ENCODE results near the gene WFIKKN2. TPM values are rescaled to one million over a fixed set of nuclear protein-coding genes. Genes with fewer than 3 reads are reported as not detected.

Gene WFIKKN2
- total and polyA plus RNA-seq, 4 donors: 0.01 to 0.31 (median 0.13) TPM

DNA sequence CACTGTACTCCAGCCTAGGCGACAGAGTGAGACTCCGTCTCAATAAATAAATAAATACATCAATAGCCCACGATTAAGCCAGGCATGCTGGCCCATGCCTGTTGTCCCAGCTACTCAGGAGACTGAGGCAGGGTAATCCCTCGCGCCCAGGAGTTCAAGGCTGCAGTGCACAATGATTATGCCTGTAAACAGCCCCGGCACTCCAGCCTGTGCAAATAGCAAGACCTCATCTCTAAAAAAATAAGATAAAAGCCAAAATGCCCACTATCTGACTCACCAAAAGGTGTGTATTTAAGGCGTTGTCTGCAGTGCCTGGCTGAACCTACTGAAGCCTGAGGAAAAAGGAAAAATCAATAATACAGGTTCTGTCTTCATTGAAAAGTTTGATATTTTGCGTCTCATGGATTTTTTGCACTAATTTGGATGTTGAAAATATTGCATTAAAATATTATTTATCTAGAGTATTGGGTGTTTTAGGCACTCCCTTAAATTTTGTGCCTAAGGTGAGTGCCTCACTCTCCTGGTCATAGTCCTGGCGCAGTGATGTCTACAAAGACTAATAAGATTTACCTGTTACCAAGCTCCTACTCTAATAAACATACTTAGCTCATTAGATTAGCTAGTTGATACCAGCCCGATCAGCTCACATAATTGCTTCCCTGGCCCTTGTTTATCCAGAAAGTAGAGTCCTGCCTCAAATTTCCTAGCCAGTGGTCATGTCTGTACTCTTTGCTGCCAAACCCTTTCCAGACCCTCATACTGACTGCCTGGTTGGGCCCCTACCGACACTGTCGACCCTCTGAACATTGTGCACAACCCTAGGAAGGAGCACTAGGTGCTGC lies 55.5 kb downstream of the WFIKKN2 start:
- Histone ChIP-seq H3K4me3 (no peak overlapping the region), H3K9ac (ENCODE audit: insufficient read depth in 1 of 2, low read length in 2 of 2) (no peak overlapping the region), H3K27me3 (ENCODE audit: control insufficient read depth in 3 of 3, insufficient read depth in 3 of 3, low read length in 2 of 3) (no peaks in the 10 kb centered on the region), H3K27ac (ENCODE audit: low read depth in 1 of 2, low read length in 1 of 2) (no peak overlapping the region), H3K9me3 (ENCODE audit: control insufficient read depth in 4 of 4, insufficient read depth in 3 of 4, low read length in 3 of 4) (peaks cover 0 to 2% (median 0%) of the 10 kb centered on the region in 4 donors), H3K36me3 (ENCODE audit: control insufficient read depth in 4 of 4, insufficient read depth in 4 of 4, low read length in 4 of 4) (no peaks in the 10 kb centered on the region), H3K4me1 (ENCODE audit: control insufficient read depth in 5 of 5, insufficient read depth in 5 of 5, low read length in 5 of 5) (no peaks in the 10 kb centered on the region)
- no peak for TF ChIP-seq CTCF (IDR thresholded peaks at IDR 0.05; ENCODE audit: control extremely low read depth, extremely low read depth)
- no peak for ATAC-seq (ENCODE audit: insufficient read depth, low FRiP score)
- WGBS, 2 donors: 86 to 93% methylated on average over 12 of the region's 12 CpGs
- no peak for DNase-seq

GRCh38 chr17:50891577-50891989 lies 56.2 kb downstream of the WFIKKN2 start:
- Histone ChIP-seq H3K9ac (ENCODE audit: insufficient read depth in 1 of 2, low read length in 2 of 2) (no peak overlapping the region), H3K36me3 (ENCODE audit: control insufficient read depth in 4 of 4, insufficient read depth in 4 of 4, low read length in 4 of 4) (no peaks in the 10 kb centered on the region), H3K27me3 (ENCODE audit: control insufficient read depth in 3 of 3, insufficient read depth in 3 of 3, low read length in 2 of 3) (no peaks in the 10 kb centered on the region), H3K4me3 (no peak overlapping the region), H3K9me3 (ENCODE audit: control insufficient read depth in 4 of 4, insufficient read depth in 3 of 4, low read length in 3 of 4) (peaks cover 0 to 2% (median 0%) of the 10 kb centered on the region in 4 donors), H3K27ac (ENCODE audit: low read depth in 1 of 2, low read length in 1 of 2) (no peak overlapping the region), H3K4me1 (ENCODE audit: control insufficient read depth in 5 of 5, insufficient read depth in 5 of 5, low read length in 5 of 5) (no peaks in the 10 kb centered on the region)
- DNase-seq: no peak
- TF ChIP-seq CTCF (IDR thresholded peaks at IDR 0.05; ENCODE audit: control extremely low read depth, extremely low read depth): no peak
- ATAC-seq (ENCODE audit: insufficient read depth, low FRiP score): no peak
- 94 to 100% methylated on average over 4 of the region's 4 CpGs for WGBS, 2 donors

Small RNA genes within 50 kb of the gene (small RNA-seq; reads per million reads assigned to genes)
- gene AC005921.1 (ENCODE audit: low replicate concordance): not detected

Other genes starting within 250 kb of the WFIKKN2 start
- 10 to 100 TPM; 18.3 to 46.4 TPM for gene ABCC3, start 200.7 kb upstream of the WFIKKN2 start, total RNA-seq
- 10 to 100 TPM; 10.3 to 45.7 TPM for gene ABCC3, start 200.7 kb upstream of the WFIKKN2 start, polyA plus RNA-seq
- 10 to 100 TPM; 34.4 to 38.9 TPM for gene ANKRD40, start 127.7 kb upstream of the WFIKKN2 start, total RNA-seq
- gene ANKRD40, start 127.7 kb upstream of the WFIKKN2 start, polyA plus RNA-seq: 10 to 100 TPM; 14.6 to 15.7 TPM
- gene LUC7L3, start 116.0 kb upstream of the WFIKKN2 start, total RNA-seq: 100 to 1,000 TPM in 1 of 2 donors, 10 to 100 TPM in 1; 80.4 to 188 TPM
- gene LUC7L3, start 116.0 kb upstream of the WFIKKN2 start, polyA plus RNA-seq: 10 to 100 TPM; 38.1 to 98.4 TPM
- not detected for gene ANKRD40CL, start 68.1 kb upstream of the WFIKKN2 start, total RNA-seq
- not detected for gene ANKRD40CL, start 68.1 kb upstream of the WFIKKN2 start, polyA plus RNA-seq
- 10 to 100 TPM; 28.4 to 75.5 TPM for gene TOB1, start 30.8 kb downstream of the WFIKKN2 start, total RNA-seq
- 10 to 100 TPM; 15.3 to 30.5 TPM for gene TOB1, start 30.8 kb downstream of the WFIKKN2 start, polyA plus RNA-seq